ENCODE results near the gene ENGASE.

The ENGASE gene

GRCh38 chr17:79133214-79133613 is 58.6 kb downstream of the ENGASE start:
- DNase-seq (ENCODE audit: low read depth in 2 of 3, low spot score in 1 of 3) = no peak

GRCh38 chr17:79133985-79134384 is 59.4 kb downstream of the ENGASE start:
- DNase-seq (ENCODE audit: low read depth in 2 of 3, low spot score in 1 of 3) = no peak

- no peak for DNase-seq (ENCODE audit: low read depth in 2 of 3, low spot score in 1 of 3)
Observed at GRCh38 chr17:79135011-79135410, 60.4 kb downstream of the ENGASE start.

GRCh38 chr17:79135628-79136405 is 61.2 kb downstream of the ENGASE start:
- DNase-seq (ENCODE audit: low read depth in 2 of 3, low spot score in 1 of 3) = no peak
